Measurements from ENCODE around the gene PLEKHB2. TPM values are rescaled to one million over a fixed set of nuclear protein-coding genes. Genes with fewer than 3 reads are reported as not detected.

PLEKHB2 gene
- polyA plus RNA-seq, 3 donors = 53.9 to 172 (median 146) TPM

GRCh38 chr2:131151398-131151797, 46.3 kb downstream of the PLEKHB2 start:
- Histone ChIP-seq H3K27ac (ENCODE audit: low read depth in 1 of 2, low read length in 2 of 2) (no peak overlapping the region), H3K9me3 (replicated peaks in 1 of 2; ENCODE audit: control insufficient read depth in 1 of 2, insufficient read depth in 1 of 2, low read length in 2 of 2) (no peaks in the 10 kb centered on the region), H3K27me3 (ENCODE audit: control insufficient read depth in 2 of 2, insufficient read depth in 2 of 2, low read length in 2 of 2) (no peaks in the 10 kb centered on the region), H2AFZ (ENCODE audit: insufficient read depth, low read depth, low read length, poor library complexity, severe bottlenecking) (no peak overlapping the region), H3K9ac (ENCODE audit: insufficient read depth, low read length, poor library complexity, severe bottlenecking) (no peak overlapping the region), H4K20me1 (ENCODE audit: insufficient read depth, low read length) (peaks cover 19% of the 10 kb centered on the region), H3K36me3 (replicated peaks in 1 of 2; ENCODE audit: control insufficient read depth in 1 of 2, insufficient read depth in 2 of 2, low read length in 2 of 2) (peaks cover 41 to 46% of the 10 kb centered on the region in 2 donors), H3K79me2 (ENCODE audit: insufficient read depth, low read length) (no peaks in the 10 kb centered on the region), H3K4me3 (replicated peaks in 1 of 3; ENCODE audit: low read depth in 2 of 3, low read length in 3 of 3) (no peak overlapping the region), H3K4me1 (ENCODE audit: control insufficient read depth in 1 of 2, insufficient read depth in 2 of 2, low read length in 2 of 2) (no peaks in the 10 kb centered on the region), H3K4me2 (replicated peaks; ENCODE audit: extremely low read depth, low read length, poor library complexity, severe bottlenecking) (no peak overlapping the region)
- H3K27me3 Mint-ChIP-seq (ENCODE audit: low read depth in 3 of 3) = peaks cover 1 to 3% (median 3%) of the 10 kb centered on the region in 3 donors
- no peak overlapping the region for H3K4me3 Mint-ChIP-seq
- WGBS (ENCODE audit: insufficient coverage) = 97% methylated on average over 6 of the region's 6 CpGs
- intact Hi-C loops (cut with micrococcal nuclease) = loop anchor here in 1 of 2 donors (10.0 kb wide), 1 partner anchor 653 kb away; no protein-coding TSS in a partner anchor
- TF ChIP-seq, protein P1, sequence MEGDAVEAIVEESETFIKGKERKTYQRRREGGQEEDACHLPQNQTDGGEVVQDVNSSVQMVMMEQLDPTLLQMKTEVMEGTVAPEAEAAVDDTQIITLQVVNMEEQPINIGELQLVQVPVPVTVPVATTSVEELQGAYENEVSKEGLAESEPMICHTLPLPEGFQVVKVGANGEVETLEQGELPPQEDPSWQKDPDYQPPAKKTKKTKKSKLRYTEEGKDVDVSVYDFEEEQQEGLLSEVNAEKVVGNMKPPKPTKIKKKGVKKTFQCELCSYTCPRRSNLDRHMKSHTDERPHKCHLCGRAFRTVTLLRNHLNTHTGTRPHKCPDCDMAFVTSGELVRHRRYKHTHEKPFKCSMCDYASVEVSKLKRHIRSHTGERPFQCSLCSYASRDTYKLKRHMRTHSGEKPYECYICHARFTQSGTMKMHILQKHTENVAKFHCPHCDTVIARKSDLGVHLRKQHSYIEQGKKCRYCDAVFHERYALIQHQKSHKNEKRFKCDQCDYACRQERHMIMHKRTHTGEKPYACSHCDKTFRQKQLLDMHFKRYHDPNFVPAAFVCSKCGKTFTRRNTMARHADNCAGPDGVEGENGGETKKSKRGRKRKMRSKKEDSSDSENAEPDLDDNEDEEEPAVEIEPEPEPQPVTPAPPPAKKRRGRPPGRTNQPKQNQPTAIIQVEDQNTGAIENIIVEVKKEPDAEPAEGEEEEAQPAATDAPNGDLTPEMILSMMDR (IDR thresholded peaks at IDR 0.05) = no peak
- H3K4me1 Mint-ChIP-seq = peaks cover 6% of the 10 kb centered on the region
- no peaks in the 10 kb centered on the region for H3K9me3 Mint-ChIP-seq
- DNase-seq = no peak
- H3K27ac Mint-ChIP-seq = peak overlapping the region in 1 of 7 donors; percentile 54
- peaks cover 43 to 50% of the 10 kb centered on the region in 2 donors for H3K36me3 Mint-ChIP-seq

DNA sequence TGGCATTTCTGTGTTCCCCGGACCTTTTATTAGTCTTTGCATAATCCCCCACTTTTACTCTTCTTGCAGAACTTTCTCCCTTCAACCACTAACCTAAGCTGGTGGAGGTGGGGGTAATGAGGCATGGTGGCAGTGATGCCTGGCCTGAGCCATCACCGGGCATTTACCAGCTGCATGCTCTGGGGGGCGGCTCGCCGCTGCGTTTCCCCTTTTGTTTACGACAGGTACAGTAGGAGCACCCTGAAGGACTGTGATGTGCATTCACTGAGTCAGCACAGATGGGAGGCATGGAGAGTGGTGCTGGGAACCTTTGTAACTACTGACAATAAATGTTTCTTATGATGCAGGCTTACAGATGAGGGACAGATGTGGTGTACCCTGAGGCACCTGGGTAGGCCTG, 46.9 kb downstream of the PLEKHB2 start:
- Histone ChIP-seq H3K4me2 (replicated peaks; ENCODE audit: extremely low read depth, low read length, poor library complexity, severe bottlenecking) (no peak overlapping the region), H3K36me3 (replicated peaks in 1 of 2; ENCODE audit: control insufficient read depth in 1 of 2, insufficient read depth in 2 of 2, low read length in 2 of 2) (peaks cover 34 to 39% of the 10 kb centered on the region in 2 donors), H3K79me2 (ENCODE audit: insufficient read depth, low read length) (no peaks in the 10 kb centered on the region), H3K4me3 (replicated peaks in 1 of 3; ENCODE audit: low read depth in 2 of 3, low read length in 3 of 3) (no peak overlapping the region), H3K27me3 (ENCODE audit: control insufficient read depth in 2 of 2, insufficient read depth in 2 of 2, low read length in 2 of 2) (no peaks in the 10 kb centered on the region), H3K9me3 (replicated peaks in 1 of 2; ENCODE audit: control insufficient read depth in 1 of 2, insufficient read depth in 1 of 2, low read length in 2 of 2) (no peaks in the 10 kb centered on the region), H2AFZ (ENCODE audit: insufficient read depth, low read depth, low read length, poor library complexity, severe bottlenecking) (no peak overlapping the region), H3K9ac (ENCODE audit: insufficient read depth, low read length, poor library complexity, severe bottlenecking) (no peak overlapping the region), H3K27ac (ENCODE audit: low read depth in 1 of 2, low read length in 2 of 2) (no peak overlapping the region), H4K20me1 (ENCODE audit: insufficient read depth, low read length) (peaks cover 17% of the 10 kb centered on the region), H3K4me1 (ENCODE audit: control insufficient read depth in 1 of 2, insufficient read depth in 2 of 2, low read length in 2 of 2) (no peaks in the 10 kb centered on the region)
- TF ChIP-seq, protein P1 (IDR thresholded peaks at IDR 0.05) = no peak
- Mint-ChIP-seq H3K4me1 (peaks cover 6% of the 10 kb centered on the region), H3K27ac (no peak overlapping the region), H3K4me3 (no peak overlapping the region), H3K27me3 (ENCODE audit: low read depth in 3 of 3) (peaks cover 1 to 3% (median 3%) of the 10 kb centered on the region in 3 donors), H3K9me3 (no peaks in the 10 kb centered on the region), H3K36me3 (peaks cover 36 to 43% of the 10 kb centered on the region in 2 donors)
- intact Hi-C loops (cut with micrococcal nuclease) = loop anchor here in 1 of 2 donors (10.0 kb wide), 1 partner anchor 653 kb away; no protein-coding TSS in a partner anchor
- 63% methylated on average over 6 of the region's 7 CpGs for WGBS (ENCODE audit: insufficient coverage)
- no peak for DNase-seq

All from CD14-positive monocyte (primary cell).